ENCODE results near the gene PIF1. TPM values are rescaled to one million over a fixed set of nuclear protein-coding genes. Genes with fewer than 3 reads are reported as not detected.

PIF1 gene
- total RNA-seq, 1 donor from 2014 or later: 4.8 TPM

DNA sequence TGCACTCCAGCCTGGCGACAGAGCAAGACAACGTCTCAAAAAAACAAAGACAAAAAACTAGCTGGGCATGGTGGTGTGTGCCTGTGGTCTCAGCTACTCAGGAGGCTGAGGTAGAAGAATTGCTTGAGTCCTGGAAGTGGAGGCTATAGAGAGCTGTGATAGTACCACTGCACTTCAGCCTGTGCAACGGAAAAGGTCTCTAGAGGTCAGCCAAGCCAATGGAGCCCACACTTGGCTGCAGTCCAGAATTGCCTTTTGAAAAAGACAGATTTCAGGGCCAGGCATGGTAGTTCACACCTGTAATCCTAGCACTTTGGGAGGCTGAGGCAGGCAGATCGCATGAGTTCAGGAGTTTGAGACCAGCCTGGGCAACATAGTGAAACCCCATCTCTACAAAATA is 41.7 kb downstream of the PIF1 start:
- Mint-ChIP-seq H3K27ac (ENCODE audit: unreplicated experiment) (no peak overlapping the region), H3K9me3 (ENCODE audit: unreplicated experiment) (no peaks in the 10 kb centered on the region), H3K4me1 (ENCODE audit: unreplicated experiment) (no peaks in the 10 kb centered on the region), H3K4me3 (ENCODE audit: unreplicated experiment) (no peak overlapping the region), H3K36me3 (ENCODE audit: unreplicated experiment) (no peaks in the 10 kb centered on the region), H3K27me3 (ENCODE audit: unreplicated experiment) (no peaks in the 10 kb centered on the region)
- no peak for TF ChIP-seq CTCF (IDR thresholded peaks at IDR 0.05)
- DNase-seq (ENCODE audit: extremely low spot score, unreplicated experiment): no peak

- Mint-ChIP-seq H3K27ac (ENCODE audit: unreplicated experiment) (no peak overlapping the region), H3K4me1 (ENCODE audit: unreplicated experiment) (no peaks in the 10 kb centered on the region), H3K9me3 (ENCODE audit: unreplicated experiment) (no peaks in the 10 kb centered on the region), H3K4me3 (ENCODE audit: unreplicated experiment) (no peak overlapping the region), H3K36me3 (ENCODE audit: unreplicated experiment) (no peaks in the 10 kb centered on the region), H3K27me3 (ENCODE audit: unreplicated experiment) (no peaks in the 10 kb centered on the region)
- no peak for DNase-seq (ENCODE audit: extremely low spot score, unreplicated experiment)
- TF ChIP-seq CTCF (IDR thresholded peaks at IDR 0.05): no peak
These were observed 42.7 kb downstream of the PIF1 start for GRCh38 chr15:64782751-64783150.

GRCh38 chr15:64781299-64781698 is 44.1 kb downstream of the PIF1 start:
- Mint-ChIP-seq H3K4me1 (ENCODE audit: unreplicated experiment) (no peaks in the 10 kb centered on the region), H3K36me3 (ENCODE audit: unreplicated experiment) (no peaks in the 10 kb centered on the region), H3K4me3 (ENCODE audit: unreplicated experiment) (no peak overlapping the region), H3K9me3 (ENCODE audit: unreplicated experiment) (no peaks in the 10 kb centered on the region), H3K27me3 (ENCODE audit: unreplicated experiment) (no peaks in the 10 kb centered on the region), H3K27ac (ENCODE audit: unreplicated experiment) (no peak overlapping the region)
- TF ChIP-seq CTCF (IDR thresholded peaks at IDR 0.05): no peak
- no peak for DNase-seq (ENCODE audit: extremely low spot score, unreplicated experiment)

DNA sequence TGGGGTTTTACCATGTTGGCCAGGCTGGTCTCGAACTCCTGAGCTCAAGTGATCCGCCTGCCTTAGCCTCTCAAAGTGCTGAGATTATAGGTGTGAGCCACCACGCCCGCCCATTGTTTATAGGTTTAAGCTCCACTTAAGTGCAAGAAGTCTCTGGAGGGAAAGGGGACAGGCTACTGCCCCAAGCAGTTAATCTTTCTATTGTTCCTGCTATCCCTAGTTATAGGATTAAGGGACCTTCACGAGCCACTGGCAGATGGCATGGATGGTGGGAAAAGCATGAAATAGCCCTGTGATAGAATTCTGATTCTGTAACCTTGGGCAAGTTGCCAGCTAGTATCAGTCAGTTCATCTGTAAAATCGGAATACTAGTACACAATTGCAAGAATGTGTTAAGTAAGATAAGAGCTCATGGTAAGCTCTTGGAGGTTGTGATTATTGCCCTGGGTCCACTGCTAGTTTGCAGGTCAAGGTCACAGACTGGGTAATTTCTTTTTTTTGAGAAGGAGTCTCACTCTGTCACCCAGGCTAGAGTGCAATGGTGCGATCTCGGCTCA is 44.8 kb downstream of the PIF1 start:
- Mint-ChIP-seq H3K27ac (ENCODE audit: unreplicated experiment) (no peak overlapping the region), H3K4me3 (ENCODE audit: unreplicated experiment) (no peak overlapping the region), H3K36me3 (ENCODE audit: unreplicated experiment) (no peaks in the 10 kb centered on the region), H3K4me1 (ENCODE audit: unreplicated experiment) (no peaks in the 10 kb centered on the region), H3K27me3 (ENCODE audit: unreplicated experiment) (no peaks in the 10 kb centered on the region), H3K9me3 (ENCODE audit: unreplicated experiment) (no peaks in the 10 kb centered on the region)
- TF ChIP-seq CTCF (IDR thresholded peaks at IDR 0.05): no peak
- no peak for DNase-seq (ENCODE audit: extremely low spot score, unreplicated experiment)

DNA sequence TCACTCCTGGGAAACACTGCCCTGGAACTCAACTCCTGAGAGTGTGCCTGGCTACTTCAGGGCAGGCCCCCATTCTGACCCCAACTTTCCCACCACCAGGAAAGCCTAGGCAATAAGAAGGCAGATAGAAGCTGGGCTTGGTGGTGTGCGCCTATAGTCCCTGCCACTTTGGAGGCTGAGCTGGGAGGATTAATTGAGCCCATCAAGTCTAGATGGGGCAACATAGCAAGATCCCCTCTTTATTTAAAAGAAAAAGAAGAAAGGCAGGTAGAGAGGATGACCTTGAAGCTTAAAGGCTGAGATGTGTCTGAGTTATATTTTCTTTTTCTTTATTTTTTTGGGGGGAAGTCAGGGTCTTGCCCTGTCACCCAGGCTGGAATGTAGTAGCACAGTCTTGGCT is 45.8 kb downstream of the PIF1 start:
- Mint-ChIP-seq H3K27me3 (ENCODE audit: unreplicated experiment) (no peaks in the 10 kb centered on the region), H3K27ac (ENCODE audit: unreplicated experiment) (no peak overlapping the region), H3K4me3 (ENCODE audit: unreplicated experiment) (no peak overlapping the region), H3K4me1 (ENCODE audit: unreplicated experiment) (no peaks in the 10 kb centered on the region), H3K9me3 (ENCODE audit: unreplicated experiment) (no peaks in the 10 kb centered on the region), H3K36me3 (ENCODE audit: unreplicated experiment) (no peaks in the 10 kb centered on the region)
- DNase-seq (ENCODE audit: extremely low spot score, unreplicated experiment): no peak
- TF ChIP-seq CTCF (IDR thresholded peaks at IDR 0.05): no peak

All from osteocyte (in vitro differentiated cells).